Caco-2 (cell line): Measurements from ENCODE around the gene COPG1. TPM values are rescaled to one million over a fixed set of nuclear protein-coding genes. Genes with fewer than 3 reads are reported as not detected.
"Not testable (repeated sequence)": the region's sequence is repeated elsewhere in the genome, so short reads cannot be mapped to it uniquely, and the experiment has no call there.

Experiments
- BruUV-seq: library from RNA; stranded (reverse); fragments of 400-500 nt; replicated peaks from 2 replicates; lab custom pipeline; 2021; lab: Mats Ljungman, UMichigan
- CTCF ChIA-PET: fragments of 300-600 bp; sonication (Branson Sonifier 250); formaldehyde crosslinking; loops from one replicate; lab custom pipeline; 2022; ENCODE audit warnings: antibody characterized with exemption; lab: Charles Lee
- POLR2A ChIA-PET: fragments of 300-600 bp; sonication (Branson Sonifier 250); formaldehyde crosslinking; loops from one replicate; lab custom pipeline; 2022; ENCODE audit warnings: antibody characterized with exemption; lab: Charles Lee
- DNase-seq, 2 experiments: peaks; one replicate each; pipeline versions ENCODE4 v3.0.0 to v3.0.0-alpha.2; 2020 to 2022
- H3K27me3 ChIP-seq: replicated peaks from 2 replicates; pipeline ENCODE4 v1.6.0; 2011; ENCODE audit warnings: low read length; ENCODE audit not compliant: control insufficient read depth, insufficient read depth
- H3K36me3 ChIP-seq: 2 replicates; pipeline ENCODE4 v1.5.1; 2011; ENCODE audit warnings: low read length; ENCODE audit not compliant: control insufficient read depth, insufficient read depth
- H3K4me1 ChIP-seq: fragments of 250-450 bp; sonication (Bioruptor Pico); 2 replicates; pipeline ENCODE4 v1.5.1; 2020; ENCODE audit warnings: mild to moderate bottlenecking
- H3K4me3 ChIP-seq: 2 replicates; pipeline ENCODE4 v1.5.1; 2011; ENCODE audit warnings: low read depth, mild to moderate bottlenecking, control low read depth, low read length
- H3K9me3 ChIP-seq: fragments of 250-450 bp; sonication (Bioruptor Pico); 2 replicates; pipeline ENCODE4 v1.5.1; 2020; ENCODE audit warnings: mild to moderate bottlenecking, moderate library complexity
- H3K27ac Mint-ChIP-seq: one replicate; pipeline ENCODE4 v1.8.0; 2022; ENCODE audit warnings: mixed read lengths; ENCODE audit not compliant: unreplicated experiment
- H3K27me3 Mint-ChIP-seq: one replicate; pipeline ENCODE4 v1.8.0; 2022; ENCODE audit warnings: mixed read lengths; ENCODE audit not compliant: insufficient read depth, unreplicated experiment
- H3K36me3 Mint-ChIP-seq: one replicate; pipeline ENCODE4 v1.8.0; 2022; ENCODE audit warnings: mild to moderate bottlenecking, mixed read lengths; ENCODE audit not compliant: insufficient read depth, unreplicated experiment
- H3K4me1 Mint-ChIP-seq: one replicate; pipeline ENCODE4 v1.8.0; 2022; ENCODE audit warnings: low read depth, mixed read lengths; ENCODE audit not compliant: unreplicated experiment
- H3K4me3 Mint-ChIP-seq: one replicate; pipeline ENCODE4 v1.8.0; 2022; ENCODE audit warnings: mild to moderate bottlenecking, moderate library complexity, mixed read lengths; ENCODE audit not compliant: unreplicated experiment
- H3K9me3 Mint-ChIP-seq: one replicate; pipeline ENCODE4 v1.8.0; 2022; ENCODE audit warnings: mixed read lengths; ENCODE audit not compliant: unreplicated experiment
- intact Hi-C: fragments of 100-400 bp; cut with micrococcal nuclease; formaldehyde crosslinking; loops from one replicate; pipeline ENCODE4 v1.10.0; 2022; ENCODE audit not compliant: unreplicated experiment
- total RNA-seq: library from RNA; stranded (reverse); gene quantifications from 2 replicates; pipeline ENCODE4 v1.2.3, GENCODE V29; 2022
- TF ChIP-seq, protein P1 (sequence below), 2 experiments: fragments of 200-600 bp in 1 of 2; IDR thresholded peaks; 1 replicate in 1 of 2; 2 replicates in 1 of 2; pipeline versions ENCODE4 v1.5.1 to v1.8.0; 2011 to 2022; ENCODE audit warnings: antibody characterized with exemption in 1 of 2, control low read depth in 1 of 2, inconsistent platforms in 1 of 2, low read depth in 1 of 2, low read length in 1 of 2, mild to moderate bottlenecking in 1 of 2, moderate library complexity in 1 of 2; ENCODE audit not compliant: insufficient read depth in 1 of 2, severe bottlenecking in 1 of 2, unreplicated experiment in 1 of 2

COPG1 gene
- total RNA-seq, 1 experiment from 2014 or later, result 178 TPM

DNA sequence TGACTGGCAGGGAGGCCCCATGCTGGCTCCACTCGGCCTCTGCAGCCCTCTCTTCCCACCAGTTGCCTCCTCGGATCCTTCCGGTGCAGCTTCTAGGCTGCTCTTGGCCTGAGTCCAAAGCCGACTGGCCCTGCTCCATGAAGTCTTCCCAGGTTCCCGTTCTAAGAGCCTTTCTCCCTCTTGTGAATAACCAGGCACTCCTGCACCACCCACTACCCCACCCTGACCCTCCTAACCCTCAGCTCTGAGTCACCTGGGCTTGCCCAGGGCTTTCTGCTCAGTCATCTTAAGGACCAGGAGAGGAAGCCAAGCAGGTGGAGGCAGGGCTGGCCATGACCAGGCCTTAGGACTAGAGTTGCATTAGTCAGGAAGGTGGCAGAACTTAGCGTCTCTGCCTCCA is 37.6 kb upstream of the COPG1 start:
- Histone ChIP-seq H3K4me3 (no peak overlapping the region), H3K36me3 (no peaks in the 10 kb centered on the region), H3K27me3 (no peaks in the 10 kb centered on the region), H3K4me1 (no peaks in the 10 kb centered on the region), H3K9me3 (no peaks in the 10 kb centered on the region)
- Mint-ChIP-seq H3K36me3 (no peaks in the 10 kb centered on the region), H3K9me3 (no peaks in the 10 kb centered on the region), H3K27ac (no peak overlapping the region), H3K4me3 (no peak overlapping the region), H3K27me3 (no peaks in the 10 kb centered on the region), H3K4me1 (no peaks in the 10 kb centered on the region)
- TF ChIP-seq, protein P1, sequence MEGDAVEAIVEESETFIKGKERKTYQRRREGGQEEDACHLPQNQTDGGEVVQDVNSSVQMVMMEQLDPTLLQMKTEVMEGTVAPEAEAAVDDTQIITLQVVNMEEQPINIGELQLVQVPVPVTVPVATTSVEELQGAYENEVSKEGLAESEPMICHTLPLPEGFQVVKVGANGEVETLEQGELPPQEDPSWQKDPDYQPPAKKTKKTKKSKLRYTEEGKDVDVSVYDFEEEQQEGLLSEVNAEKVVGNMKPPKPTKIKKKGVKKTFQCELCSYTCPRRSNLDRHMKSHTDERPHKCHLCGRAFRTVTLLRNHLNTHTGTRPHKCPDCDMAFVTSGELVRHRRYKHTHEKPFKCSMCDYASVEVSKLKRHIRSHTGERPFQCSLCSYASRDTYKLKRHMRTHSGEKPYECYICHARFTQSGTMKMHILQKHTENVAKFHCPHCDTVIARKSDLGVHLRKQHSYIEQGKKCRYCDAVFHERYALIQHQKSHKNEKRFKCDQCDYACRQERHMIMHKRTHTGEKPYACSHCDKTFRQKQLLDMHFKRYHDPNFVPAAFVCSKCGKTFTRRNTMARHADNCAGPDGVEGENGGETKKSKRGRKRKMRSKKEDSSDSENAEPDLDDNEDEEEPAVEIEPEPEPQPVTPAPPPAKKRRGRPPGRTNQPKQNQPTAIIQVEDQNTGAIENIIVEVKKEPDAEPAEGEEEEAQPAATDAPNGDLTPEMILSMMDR (IDR thresholded peaks at IDR 0.05; ENCODE audit: insufficient read depth in 1 of 2, low read depth in 1 of 2, low read length in 1 of 2, severe bottlenecking in 1 of 2, unreplicated experiment in 1 of 2), result no peak
- BruUV-seq, result no TSS peak
- POLR2A ChIA-PET, result no interaction called here
- CTCF ChIA-PET, result no interaction called here
- intact Hi-C loops, result no loop called here
- peak in 1 of 2 experiments; percentile 34 for DNase-seq

DNA sequence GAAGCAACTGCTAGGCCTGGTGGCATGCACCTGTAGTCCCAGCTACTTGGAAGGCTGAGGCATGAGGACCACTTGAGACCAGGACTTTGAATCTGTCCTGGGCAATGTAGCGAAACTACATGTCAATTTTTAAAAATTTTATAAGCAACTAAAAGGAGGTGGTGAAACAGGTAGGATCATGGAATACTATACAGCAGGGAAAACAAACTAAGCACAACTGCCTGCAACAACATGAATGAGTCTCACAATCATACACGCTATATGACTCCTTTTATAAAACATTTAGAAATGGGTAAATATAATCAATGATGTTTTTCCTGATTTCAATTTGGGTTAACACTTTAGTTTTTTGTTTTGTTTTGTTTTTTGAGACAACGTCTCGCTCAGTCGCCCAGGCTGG is 36.2 kb upstream of the COPG1 start:
- Mint-ChIP-seq H3K9me3 (no peaks in the 10 kb centered on the region), H3K4me1 (no peaks in the 10 kb centered on the region), H3K4me3 (no peak overlapping the region), H3K27ac (no peak overlapping the region), H3K36me3 (no peaks in the 10 kb centered on the region), H3K27me3 (no peaks in the 10 kb centered on the region)
- DNase-seq, result no peak
- ChIA-PET POLR2A (no interaction called here), CTCF (no interaction called here)
- TF ChIP-seq, protein P1 (IDR thresholded peaks at IDR 0.05; ENCODE audit: insufficient read depth in 1 of 2, low read depth in 1 of 2, low read length in 1 of 2, severe bottlenecking in 1 of 2, unreplicated experiment in 1 of 2), result no peak
- no TSS peak for BruUV-seq
- Histone ChIP-seq H3K27me3 (no peaks in the 10 kb centered on the region), H3K4me3 (no peak overlapping the region), H3K36me3 (no peaks in the 10 kb centered on the region), H3K4me1 (no peaks in the 10 kb centered on the region), H3K9me3 (no peaks in the 10 kb centered on the region)
- intact Hi-C loops, result no loop called here

DNA sequence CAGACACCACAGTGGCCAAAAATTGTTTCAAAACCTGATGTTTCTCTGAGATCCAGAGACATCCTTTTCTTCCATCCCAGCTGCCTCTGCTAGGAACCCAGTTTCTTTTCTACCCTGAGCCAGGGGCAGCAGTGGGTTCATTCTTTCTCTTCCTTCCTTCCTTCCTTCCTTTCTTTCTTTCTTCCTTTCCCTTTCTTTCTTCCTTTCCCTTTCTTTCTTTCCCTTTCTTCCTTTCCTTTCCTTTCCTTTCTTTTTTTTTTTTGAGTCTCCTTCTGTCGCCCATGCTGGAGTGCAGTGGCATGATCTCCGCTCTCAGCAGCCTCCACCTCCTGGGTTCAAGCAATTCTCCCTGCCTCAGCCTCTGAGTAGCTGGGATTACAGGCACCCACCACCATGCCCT is 30.7 kb upstream of the COPG1 start:
- H3K27ac Mint-ChIP-seq, result no peak overlapping the region
- H3K4me1 Mint-ChIP-seq, result no peaks in the 10 kb centered on the region
- ChIA-PET CTCF (no interaction called here), POLR2A (no interaction called here)
- H3K27me3 ChIP-seq, result no peaks in the 10 kb centered on the region
- intact Hi-C loops, result no loop called here
- H3K4me3 Mint-ChIP-seq, result no peak overlapping the region
- H3K4me1 ChIP-seq, result no peaks in the 10 kb centered on the region
- H3K27me3 Mint-ChIP-seq, result peaks cover 4% of the 10 kb centered on the region
- no peaks in the 10 kb centered on the region for H3K36me3 ChIP-seq
- H3K4me3 ChIP-seq, result no peak overlapping the region
- H3K9me3 Mint-ChIP-seq, result no peaks in the 10 kb centered on the region
- TF ChIP-seq, protein P1 (IDR thresholded peaks at IDR 0.05; ENCODE audit: insufficient read depth in 1 of 2, low read depth in 1 of 2, low read length in 1 of 2, severe bottlenecking in 1 of 2, unreplicated experiment in 1 of 2), result no peak
- H3K9me3 ChIP-seq, result no peaks in the 10 kb centered on the region
- no TSS peak for BruUV-seq
- no peak for DNase-seq
- no peaks in the 10 kb centered on the region for H3K36me3 Mint-ChIP-seq

DNA sequence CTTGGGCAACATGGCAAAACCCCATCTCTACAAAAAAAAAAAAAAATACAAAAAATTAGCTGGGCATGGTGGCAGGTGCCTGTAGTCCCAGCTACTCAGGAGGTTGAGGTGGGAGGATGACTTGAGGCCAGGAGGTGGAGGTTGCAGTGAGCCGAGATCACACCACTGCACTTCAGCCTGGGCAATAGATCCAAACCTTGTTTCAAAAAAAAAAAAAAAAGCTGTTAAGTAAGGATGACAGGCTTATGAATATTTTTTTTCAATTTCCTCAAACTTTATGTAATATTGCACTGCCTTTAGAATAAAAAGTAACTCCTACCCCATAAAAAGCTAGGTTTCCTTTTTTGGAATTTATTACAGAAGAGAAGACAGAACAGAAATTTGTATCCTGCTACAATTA is 25.0 kb upstream of the COPG1 start:
- H3K4me3 ChIP-seq, H3K9me3 Mint-ChIP-seq, H3K36me3 Mint-ChIP-seq, H3K27ac Mint-ChIP-seq, H3K36me3 ChIP-seq, DNase-seq, H3K9me3 ChIP-seq, H3K27me3 ChIP-seq, intact Hi-C loops, H3K4me3 Mint-ChIP-seq, H3K27me3 Mint-ChIP-seq, BruUV-seq, H3K4me1 Mint-ChIP-seq, H3K4me1 ChIP-seq: not testable (repeated sequence)
- ChIA-PET CTCF (interaction anchor here (0.6 to 1.2 kb wide), 6 partner anchors 21 to 717 kb away, joined by 3 to 7 read pairs (median 4); no protein-coding TSS in a partner anchor), POLR2A (interaction anchor here (0.6 to 0.9 kb wide), 4 partner anchors 38 to 148 kb away, joined by 3 to 10 read pairs (median 4); no protein-coding TSS in a partner anchor)
